ENCODE measurements around the gene NOLC1. TPM values are rescaled to one million over a fixed set of nuclear protein-coding genes. Genes with fewer than 3 reads are reported as not detected.
A peak's percentile ranks its signal among the peaks of the same experiment; 100 is the strongest.
"Not testable (repeated sequence)": the region's sequence is repeated elsewhere in the genome, so short reads cannot be mapped to it uniquely, and the experiment has no call there.

The NOLC1 gene
- polyA plus RNA-seq, 5 donors: 78.3 to 85.5 (median 82.3) TPM

DNA sequence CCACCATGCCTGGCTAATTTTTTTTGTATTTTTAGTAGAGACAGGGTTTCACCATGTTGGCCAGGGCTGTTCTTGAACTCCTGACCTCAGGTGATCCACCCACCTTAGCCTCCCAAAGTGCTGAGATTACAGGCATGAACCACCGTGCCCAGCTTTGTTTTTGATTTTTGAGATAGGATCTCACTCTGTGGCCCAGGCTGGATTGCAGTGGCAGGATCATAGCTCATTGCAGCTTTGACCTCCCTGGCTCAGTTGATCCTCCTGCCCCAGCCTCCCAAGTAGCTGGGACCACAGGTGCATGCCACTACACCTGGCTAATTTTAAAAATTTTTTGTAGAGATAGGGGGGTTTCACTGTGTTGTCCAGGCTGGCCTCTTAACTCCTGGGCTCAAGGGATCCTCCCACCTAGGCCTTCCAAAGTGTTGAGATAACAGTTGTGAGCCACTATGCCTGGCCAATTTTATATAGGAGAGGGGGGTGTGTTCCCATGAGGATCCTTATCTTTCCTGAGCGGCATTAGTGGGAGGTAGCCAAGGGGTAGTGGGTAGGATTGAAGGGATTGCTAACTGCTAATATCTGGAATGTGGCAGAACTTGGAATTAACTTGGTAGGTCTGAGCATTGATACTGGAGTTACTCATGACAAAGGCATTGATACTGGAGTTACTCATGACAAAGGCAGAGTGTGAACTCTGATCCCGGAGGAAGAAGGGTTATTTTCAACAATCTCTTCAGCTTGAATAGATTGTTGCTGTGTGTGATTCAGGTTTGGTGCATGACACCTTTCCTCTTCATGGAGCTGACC lies 1.0 kb upstream of the NOLC1 start:
- DNase-seq: no peak

DNA sequence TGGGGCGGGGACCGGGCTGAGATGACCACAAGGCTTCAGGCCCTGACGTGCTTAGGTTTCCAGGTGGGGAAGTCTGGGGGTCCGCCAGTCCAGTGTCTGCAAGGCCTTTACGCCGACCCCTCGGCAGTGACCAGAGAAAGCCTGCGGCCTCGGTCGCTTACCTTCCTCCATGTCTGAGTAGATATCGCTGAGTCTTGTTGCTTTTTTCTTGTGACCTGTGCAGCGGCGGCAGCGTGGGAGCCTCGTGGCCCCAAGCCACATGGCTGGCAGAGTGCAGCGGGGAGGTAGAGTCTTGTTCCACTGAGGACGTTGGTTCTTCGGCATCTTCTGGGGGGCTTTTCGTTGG lies 329 bp downstream of the NOLC1 start:
- no peak for DNase-seq

DNA sequence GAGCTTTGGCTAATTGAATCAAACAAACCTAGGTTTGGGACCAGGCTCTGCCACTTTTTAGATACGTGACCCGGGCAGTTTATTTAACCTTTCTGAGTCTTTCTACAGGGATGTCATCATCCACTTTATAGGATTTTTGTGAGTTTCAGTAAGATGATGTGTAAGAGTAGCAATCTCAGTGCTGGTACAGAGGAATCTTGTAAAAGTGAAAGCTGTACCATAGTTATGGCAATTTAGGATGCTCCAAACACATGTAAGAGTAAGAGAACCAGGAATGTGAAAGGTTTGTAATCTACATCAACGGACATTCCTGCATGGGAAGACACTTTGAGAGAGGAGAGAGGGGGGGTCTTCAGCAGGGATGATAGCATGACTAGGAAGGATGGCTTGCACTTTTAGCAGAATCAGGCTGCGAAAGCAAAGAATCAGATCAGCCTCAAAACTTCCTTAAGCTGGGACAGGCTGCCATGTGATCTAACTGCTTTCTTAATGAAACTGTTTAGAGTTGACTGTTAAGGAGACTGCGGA lies 968 bp downstream of the NOLC1 start:
- DNase-seq: no peak

DNA sequence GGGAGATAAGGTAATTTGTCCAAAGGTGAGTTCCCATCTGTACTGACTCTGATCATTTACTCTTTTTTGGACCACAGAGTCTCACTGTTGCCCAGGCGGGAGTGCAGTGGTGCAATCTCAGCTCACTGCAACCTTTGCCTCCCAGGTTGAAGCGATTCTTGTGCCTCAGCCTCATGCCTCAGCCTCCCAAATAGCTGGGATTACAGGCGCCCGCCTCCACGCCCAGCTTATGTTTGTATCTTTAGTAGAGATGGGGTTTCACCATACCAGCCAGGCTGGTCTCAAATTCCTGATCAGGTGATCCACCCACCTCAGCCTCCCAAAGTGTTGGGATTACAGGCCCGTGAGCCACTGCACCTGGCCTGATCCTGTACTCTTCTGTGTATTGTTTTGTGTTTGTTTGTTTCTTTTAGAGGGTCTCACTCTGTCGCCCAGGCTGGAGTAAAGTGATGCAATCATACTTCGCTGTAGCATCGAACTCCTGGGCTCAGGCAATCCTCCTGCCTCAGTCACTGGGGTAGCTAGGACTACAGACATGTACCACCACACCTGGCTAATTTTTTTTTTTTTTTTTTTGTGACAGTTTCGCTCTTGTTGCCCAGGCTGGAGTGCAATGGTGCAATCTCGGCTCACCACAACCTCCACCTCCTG lies 2.4 kb downstream of the NOLC1 start:
- no peak for DNase-seq

DNA sequence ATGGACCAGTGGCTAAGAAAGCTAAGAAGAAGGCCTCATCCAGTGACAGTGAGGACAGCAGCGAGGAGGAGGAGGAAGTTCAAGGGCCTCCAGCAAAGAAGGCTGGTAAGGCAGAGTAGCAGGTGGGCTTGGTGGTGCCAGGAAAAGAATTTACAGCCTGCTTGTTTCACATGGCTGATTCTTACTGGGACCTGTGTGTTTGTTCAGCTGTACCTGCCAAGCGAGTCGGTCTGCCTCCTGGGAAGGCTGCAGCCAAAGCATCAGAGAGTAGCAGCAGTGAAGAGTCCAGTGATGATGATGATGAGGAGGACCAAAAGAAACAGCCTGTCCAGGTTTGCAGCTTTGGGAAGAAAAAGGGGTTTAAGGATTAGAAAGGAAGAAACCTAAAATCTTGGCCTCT lies 5.0 kb downstream of the NOLC1 start:
- DNase-seq: no peak

DNA sequence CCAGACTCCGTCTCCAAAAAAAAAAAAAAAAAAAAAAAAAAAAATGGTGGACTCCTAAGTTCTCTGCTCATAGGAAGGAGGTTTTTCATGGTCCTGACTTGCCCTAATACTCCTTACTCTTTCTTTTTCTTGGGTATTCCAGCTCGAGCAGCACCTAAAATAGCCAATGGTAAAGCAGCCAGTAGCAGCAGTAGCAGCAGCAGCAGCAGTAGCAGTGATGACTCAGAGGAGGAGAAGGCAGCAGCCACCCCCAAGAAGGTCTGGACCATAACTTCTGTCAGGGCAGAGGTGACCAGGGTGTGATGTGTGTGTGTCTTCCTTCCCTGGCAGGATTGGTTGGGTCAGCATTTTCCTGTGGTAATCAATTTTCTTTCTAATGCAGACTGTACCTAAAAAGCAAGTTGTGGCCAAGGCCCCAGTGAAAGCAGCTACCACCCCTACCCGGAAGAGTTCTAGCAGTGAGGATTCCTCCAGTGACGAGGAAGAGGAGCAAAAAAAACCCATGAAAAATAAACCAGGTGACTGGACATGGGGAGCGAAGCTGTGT lies 6.9 kb downstream of the NOLC1 start:
- no peak for DNase-seq

DNA sequence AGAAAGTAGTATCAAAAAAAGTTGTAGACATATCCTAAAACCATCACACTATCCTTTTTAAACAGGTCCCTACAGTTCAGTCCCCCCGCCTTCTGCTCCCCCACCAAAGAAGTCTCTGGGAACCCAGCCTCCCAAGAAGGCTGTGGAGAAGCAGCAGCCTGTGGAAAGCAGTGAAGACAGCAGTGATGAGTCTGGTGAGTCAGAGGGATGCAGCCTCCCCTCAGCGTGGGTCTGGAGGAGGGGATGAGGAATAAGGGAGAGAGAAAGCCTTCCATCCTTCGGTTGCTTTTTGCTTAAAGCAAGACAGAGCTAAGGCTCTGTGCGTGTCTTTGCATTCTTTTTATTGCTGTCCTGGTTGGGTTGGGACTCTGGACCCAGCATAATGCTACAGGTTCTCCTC lies 7.6 kb downstream of the NOLC1 start:
- no peak for DNase-seq

DNA sequence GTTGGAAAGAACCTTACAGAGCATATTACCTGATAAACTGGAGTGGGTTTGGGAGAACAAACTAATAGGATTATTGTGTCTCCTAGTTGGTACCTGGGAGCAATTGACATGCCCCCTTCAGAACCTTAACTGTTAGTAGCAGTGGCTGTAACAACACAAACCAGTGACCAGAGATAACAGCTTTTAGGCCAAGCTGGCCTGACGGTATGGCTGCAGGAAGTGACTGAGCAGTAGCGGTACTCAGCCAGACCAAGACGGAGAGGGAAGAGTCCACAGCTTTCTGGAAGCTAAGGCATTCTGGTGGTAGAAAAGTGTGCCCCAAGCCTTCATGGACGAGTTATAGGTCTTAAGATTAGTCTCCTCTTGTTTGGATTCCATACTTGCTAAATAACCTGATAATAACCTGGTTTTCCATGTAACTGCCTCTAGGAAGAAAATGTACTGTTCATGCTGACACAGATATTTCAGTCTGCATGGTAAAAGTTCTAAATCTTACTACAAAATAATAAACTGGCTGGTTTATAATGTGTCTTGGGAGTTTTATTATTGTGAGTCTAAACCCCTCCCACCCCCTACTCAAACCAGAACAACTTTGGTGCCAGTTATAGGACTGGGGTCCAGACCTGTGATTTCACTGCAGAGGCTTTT lies 11.3 kb downstream of the NOLC1 start:
- DNase-seq: no peak

DNA sequence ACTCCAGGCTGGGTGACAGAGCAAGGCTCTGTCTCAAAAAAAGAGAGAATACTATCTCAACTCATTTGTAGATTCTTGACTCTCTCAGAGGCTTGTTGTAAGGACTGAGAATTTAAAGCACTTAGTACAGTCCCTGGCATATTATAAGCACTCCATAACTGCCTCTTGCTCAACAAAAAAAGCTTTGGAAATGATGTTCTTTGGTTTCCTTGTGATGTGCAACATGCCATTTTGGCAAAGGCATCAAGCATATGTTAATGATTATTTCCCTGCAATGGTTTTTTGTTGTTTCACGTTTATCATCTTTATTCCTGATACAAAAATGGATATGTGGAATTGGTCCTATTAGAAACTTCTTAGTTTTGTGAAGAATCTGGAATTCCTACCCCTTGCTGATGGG lies 15.7 kb downstream of the NOLC1 start:
- no peak for DNase-seq

DNA sequence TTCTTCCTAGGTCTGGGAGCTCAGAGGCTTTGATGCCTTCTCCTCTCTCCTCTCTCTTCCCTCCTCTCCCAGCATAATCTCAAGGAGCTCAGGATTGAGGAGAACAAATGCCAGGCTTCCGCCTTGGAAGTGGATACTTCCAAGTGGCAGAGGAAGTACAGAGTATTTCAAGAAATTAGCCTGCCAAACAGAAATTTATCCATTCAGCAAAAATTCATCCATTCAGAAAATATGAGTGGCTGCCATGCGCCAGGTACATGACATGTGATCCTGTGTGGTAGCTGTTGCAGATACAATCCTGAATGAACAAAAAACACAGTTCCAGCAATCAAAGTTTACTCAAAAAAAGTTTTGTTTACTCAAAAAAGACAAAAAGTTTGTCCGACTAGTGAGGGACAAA lies 18.4 kb downstream of the NOLC1 start:
- no peak for DNase-seq

DNA sequence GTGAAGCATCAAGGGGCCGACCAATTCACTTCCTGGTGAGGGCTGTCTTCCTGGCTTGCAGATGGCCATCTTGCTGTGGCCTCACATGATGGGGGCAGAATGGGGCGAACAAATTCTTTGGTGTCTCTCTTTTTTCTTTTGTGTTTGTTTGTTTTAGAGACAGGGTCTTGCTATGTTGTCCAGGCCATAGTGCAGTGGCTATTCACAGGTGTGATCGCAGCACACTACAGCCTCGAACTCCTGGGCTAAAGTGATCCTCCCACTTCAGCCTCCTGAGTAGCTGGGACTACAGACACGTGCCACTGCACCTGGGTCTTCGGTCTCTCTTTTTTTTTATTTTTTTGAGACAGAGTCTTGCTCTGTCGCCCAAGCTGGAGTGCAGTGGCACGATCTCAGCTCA lies 20.1 kb downstream of the NOLC1 start:
- DNase-seq: no peak

DNA sequence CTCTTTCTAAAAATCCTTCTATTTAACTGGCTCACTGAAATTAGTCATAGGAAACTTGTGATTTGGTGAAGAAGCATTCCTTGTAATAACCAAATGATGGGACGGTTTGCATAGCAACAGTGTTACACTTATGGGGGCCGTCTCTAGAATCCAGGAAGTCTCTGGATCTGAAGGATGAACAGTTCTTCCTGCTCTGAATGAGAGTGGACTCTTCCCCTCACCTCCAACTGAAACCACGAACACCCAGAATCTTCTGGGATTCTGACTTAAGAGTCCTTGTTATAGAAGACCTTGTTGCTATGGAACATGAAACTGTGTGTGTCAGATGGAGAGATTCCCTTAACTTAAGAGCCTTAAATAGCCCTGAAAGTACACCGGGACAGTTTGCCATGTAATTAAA lies 23.2 kb downstream of the NOLC1 start:
- no peak for DNase-seq

DNA sequence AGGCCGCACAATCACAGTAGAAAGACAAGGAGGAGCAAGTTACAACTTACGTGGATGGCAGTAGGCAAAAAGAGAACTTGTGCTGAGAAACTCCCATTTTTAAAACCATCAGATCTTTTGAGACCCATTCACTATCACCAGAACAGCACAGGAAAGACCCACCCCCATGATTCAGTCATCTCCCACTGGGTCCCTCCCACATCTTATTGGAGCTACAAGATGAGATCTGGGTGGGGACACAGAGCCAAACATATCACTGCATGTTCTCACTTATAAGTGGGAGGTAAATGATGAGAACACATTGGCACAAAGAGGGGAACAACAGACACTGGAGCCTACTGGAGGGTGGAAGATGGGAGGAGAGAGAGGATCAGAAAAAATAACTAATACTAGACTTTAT lies 32.4 kb downstream of the NOLC1 start:
- DNase-seq: no peak

DNA sequence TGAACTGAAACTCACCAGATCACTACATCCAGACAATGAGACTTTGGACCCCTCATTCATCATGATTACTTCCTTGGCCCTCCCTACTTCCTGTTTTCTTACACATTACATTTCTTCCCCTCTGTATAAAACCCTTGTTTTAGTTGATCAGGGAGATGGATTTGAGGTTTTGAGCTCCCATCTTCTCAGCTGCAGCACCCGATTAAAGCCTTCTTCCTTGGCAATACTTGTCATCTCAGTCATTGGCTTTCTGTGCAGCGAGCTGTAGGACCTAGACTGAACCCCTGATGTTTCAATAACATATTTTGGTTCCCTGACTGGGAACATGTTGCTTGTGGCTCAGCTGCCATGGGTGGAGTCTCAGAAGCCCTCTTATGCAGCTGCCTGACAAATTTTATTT lies 33.1 kb downstream of the NOLC1 start:
- DNase-seq: no peak

DNA sequence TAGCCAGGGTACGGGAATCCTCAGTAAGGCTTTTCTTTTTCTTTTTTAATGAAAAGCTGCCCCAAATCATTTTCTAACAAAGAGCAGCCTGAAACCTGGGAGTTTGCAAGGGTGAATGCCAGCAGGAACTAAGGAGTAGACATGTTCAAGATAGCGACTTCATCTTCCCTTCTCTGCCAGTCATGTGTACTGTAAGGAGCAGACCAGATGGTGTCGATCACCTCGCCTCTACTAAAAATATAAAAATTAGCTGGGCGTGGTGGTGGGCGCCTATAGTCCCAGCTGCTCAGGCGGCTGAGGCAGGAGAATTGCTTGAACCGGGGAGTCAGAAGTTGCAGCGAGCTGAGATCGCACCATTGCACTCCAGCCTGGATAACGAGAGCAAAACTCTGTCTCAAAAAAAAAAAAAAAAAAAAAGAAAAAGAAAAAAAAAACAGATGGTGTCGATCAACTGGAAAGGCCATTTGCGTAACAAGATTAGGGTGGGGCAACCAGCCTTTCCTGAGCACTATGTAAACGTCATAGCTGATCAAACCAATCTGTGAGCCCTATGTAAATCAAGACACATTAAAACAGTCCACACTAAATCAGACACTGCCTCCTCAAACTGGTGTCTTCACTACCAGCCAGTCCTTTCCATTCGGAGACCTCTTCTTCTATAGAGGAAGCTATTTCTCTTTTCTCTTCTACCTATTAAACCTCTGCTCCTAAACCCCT lies 33.8 kb downstream of the NOLC1 start:
- DNase-seq: peak; percentile 25 to 31

DNA sequence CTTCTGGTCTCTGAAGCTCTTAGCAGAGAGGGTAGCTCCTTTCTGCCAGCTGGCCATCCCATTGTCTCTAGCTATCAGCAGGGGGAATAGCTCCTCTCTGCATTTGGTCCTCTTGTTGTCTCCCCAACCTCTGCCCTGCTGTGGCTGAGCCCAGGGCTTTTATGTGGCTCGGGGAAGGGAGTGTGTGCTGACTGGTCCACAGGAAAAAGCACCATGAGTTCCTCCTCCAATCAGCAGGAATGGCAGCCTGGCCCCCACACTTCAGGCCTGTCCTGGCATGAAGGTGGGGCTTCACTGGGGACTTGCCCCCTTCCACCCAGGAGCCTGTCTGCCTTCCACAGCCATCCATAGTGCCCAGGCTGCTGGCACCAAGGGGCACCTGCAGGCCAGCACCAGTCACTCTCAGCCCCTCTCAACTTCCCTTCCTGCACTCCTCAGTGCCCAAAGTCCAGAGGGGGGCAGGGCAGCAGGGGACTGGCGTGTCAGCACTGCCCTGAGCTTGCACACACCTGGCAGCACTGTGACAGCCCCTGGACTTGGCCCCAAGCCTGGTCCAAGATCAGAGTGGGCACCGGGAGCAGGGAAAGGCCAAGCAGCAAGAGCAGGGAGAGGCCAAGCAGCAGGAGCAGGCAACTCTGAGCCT lies 36.2 kb downstream of the NOLC1 start:
- DNase-seq: no peak

DNA sequence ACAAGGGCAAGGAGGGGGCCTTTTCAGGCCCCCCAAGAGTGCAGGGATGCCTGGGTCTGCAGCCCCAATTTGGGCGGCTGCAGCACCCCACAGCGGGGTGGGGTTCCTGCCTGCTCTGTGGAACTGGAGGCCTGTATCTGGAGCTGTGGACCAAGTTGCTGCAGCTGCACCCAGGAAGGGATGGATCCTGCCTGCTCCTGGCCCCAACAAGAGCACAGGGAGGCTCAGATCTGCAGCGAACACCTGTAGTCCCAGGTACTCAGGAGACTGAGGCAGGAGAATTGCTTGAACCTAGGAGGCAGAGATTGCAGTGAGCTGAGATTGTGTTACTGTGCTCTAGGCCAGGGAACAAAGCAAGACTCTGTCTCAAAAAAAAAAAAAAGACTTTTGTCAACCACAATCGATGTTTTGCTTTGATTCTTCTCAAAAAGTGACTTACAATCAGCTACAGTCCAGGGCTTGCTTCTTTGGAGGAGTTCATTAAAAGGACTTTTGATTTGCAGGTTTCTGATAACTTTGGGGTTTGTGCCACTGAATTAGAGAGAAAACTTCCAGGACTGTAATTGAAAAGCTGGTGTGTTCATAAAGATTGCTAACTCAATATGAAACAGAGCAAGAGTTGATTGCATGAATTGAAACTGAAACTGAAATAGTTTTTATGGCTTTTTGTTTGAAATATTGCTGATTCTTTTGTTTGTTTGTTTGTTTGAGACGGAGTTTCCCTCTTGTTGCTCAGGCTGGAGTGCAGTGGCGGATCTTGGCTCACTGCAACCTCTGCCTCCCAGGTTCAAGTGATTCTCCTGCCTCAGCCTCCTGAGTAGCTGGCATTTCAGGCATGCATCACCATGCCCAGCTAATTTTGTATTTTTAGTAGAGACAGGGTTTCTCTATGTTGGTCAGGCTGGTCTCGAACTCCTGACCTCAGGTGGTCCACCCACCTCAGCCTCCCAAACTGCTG lies 37.0 kb downstream of the NOLC1 start:
- DNase-seq: not testable (repeated sequence)

DNA sequence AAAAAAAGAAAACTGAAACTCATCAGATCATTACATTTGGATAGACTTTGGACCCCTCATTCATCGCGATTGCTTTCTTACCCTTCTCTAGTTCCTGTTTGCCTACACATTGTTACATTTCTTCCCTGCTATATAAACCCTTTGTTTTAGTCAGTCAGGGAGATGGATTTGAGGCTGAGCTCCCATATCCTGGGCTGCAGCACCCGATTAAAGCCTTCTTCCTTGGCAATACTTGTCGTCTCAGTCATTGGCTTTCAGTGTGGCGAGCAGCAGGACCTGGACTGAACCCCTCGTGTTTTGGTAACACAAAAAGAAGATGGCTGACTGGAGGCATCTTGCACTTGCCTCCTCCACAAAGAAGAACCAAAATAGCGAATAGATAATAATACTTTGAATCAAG lies 39.8 kb downstream of the NOLC1 start:
- no peak for DNase-seq

DNA sequence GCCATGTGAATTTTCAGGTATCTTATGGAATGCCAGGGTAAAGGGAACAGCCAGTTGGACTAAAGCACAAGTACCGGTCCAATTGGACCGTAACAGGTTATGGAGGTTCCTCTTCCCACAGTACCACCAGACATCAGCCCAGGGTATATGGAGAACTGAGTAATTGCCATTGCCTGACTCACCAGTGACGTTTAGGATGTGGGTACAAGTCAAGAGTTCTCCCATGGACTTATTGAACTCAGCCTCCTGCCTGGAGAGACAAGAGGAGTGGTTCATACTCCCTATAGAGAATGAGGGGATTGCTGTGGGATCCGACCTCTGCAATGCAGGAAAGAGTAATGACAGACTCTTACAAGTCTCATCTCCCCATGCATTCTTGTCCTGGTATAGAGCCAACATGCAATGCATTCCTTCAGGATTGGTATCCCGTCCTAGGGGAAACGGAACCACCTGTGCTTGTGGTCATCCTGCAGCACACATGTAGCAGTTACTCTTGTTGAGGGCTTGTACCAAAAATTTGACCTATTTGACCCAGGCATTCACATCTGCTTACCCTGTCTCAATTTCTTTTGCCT lies 43.2 kb downstream of the NOLC1 start:
- DNase-seq: no peak

DNA sequence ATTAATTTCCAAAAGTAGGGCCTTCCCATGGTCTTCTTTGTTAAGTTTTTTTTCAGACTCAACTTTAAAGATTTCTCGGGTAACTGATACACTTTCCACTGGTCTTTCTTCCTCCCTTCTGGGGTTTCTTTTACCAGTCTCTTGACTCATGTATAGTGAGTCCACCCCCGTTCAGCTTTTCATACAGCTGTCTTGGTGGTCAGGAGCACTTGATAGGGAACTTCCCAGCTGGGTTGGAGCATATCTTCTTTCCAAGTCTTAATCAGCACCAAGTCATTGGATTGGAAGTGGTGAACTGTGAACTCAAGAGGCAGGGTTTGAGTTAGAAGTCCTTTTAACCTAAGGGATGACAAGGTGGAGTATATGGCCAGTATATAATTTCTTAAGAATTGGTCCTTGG lies 44.7 kb downstream of the NOLC1 start:
- no peak for DNase-seq

Data from right lung (tissue), 5 donors.